Kidney capillary endothelial cell (primary cell): ENCODE results near the gene TRAPPC3.

Experiments used
- DNase-seq: peaks from one replicate; pipeline ENCODE4 v3.0.0-alpha.2; 2018; ENCODE audit warnings: low spot score

The TRAPPC3 gene

GRCh38 chr1:36151134-36151844 lies 2.0 kb upstream of the TRAPPC3 start:
- no peak for DNase-seq

- DNase-seq = peak; percentile 94
Measured at GRCh38 chr1:36150296-36151133, 1.2 kb upstream of the TRAPPC3 start.

- no peak for DNase-seq
Measured at GRCh38 chr1:36149973-36150295, 648 bp upstream of the TRAPPC3 start.

GRCh38 chr1:36148821-36149236 lies 457 bp downstream of the TRAPPC3 start:
- DNase-seq = no peak

GRCh38 chr1:36144413-36144812 lies 4.9 kb downstream of the TRAPPC3 start:
- no peak for DNase-seq

- DNase-seq = no peak
Measured at GRCh38 chr1:36143424-36143823, 5.9 kb downstream of the TRAPPC3 start.

GRCh38 chr1:36142121-36142520 lies 7.2 kb downstream of the TRAPPC3 start:
- DNase-seq = no peak

GRCh38 chr1:36139521-36139920 lies 9.8 kb downstream of the TRAPPC3 start:
- DNase-seq = no peak

GRCh38 chr1:36137776-36138175 lies 11.5 kb downstream of the TRAPPC3 start:
- no peak for DNase-seq

- no peak for DNase-seq
Measured at GRCh38 chr1:36137226-36137625, 12.1 kb downstream of the TRAPPC3 start.

GRCh38 chr1:36136535-36136934 lies 12.8 kb downstream of the TRAPPC3 start:
- DNase-seq = peak; percentile 58

GRCh38 chr1:36135796-36136195 lies 13.5 kb downstream of the TRAPPC3 start:
- DNase-seq = no peak

- no peak for DNase-seq
Measured at GRCh38 chr1:36135330-36135667, 14.0 kb downstream of the TRAPPC3 start.

- DNase-seq = no peak
Measured at GRCh38 chr1:36134505-36135329, 14.6 kb downstream of the TRAPPC3 start.

- no peak for DNase-seq
Measured at GRCh38 chr1:36134031-36134430, 15.3 kb downstream of the TRAPPC3 start.

GRCh38 chr1:36133484-36133883 lies 15.8 kb downstream of the TRAPPC3 start:
- no peak for DNase-seq

- DNase-seq = no peak
Measured at GRCh38 chr1:36132029-36132428, 17.3 kb downstream of the TRAPPC3 start.

- DNase-seq = no peak
Measured at GRCh38 chr1:36128905-36129206, 20.4 kb downstream of the TRAPPC3 start.

- no peak for DNase-seq
Measured at GRCh38 chr1:36128126-36128904, 21.0 kb downstream of the TRAPPC3 start.

- DNase-seq = no peak
Measured at GRCh38 chr1:36126797-36127500, 22.3 kb downstream of the TRAPPC3 start.

- DNase-seq = no peak
Measured at GRCh38 chr1:36126005-36126716, 23.1 kb downstream of the TRAPPC3 start.
